ENCODE data around the gene SPATS2L.

SPATS2L gene

GRCh38 chr2:200330351-200331060 is 24.0 kb downstream of the SPATS2L start:
- H3K4me1 ChIP-seq (ENCODE audit: control insufficient read depth in 5 of 5, insufficient read depth in 5 of 5, low read length in 5 of 5), result peaks cover 3 to 11% (median 8%) of the 10 kb centered on the region in 5 donors
- no peak overlapping the region for H3K9ac ChIP-seq (ENCODE audit: low read length in 5 of 5)
- no peak overlapping the region for H3K4me3 ChIP-seq (ENCODE audit: low read depth in 1 of 5, low read length in 5 of 5)
- no peaks in the 10 kb centered on the region for H3K27me3 ChIP-seq (ENCODE audit: control insufficient read depth in 5 of 5, insufficient read depth in 4 of 5, low read length in 5 of 5)
- H3K9me3 ChIP-seq (ENCODE audit: control insufficient read depth in 5 of 5, low read length in 5 of 5), result no peaks in the 10 kb centered on the region
- H3K27ac ChIP-seq (ENCODE audit: low read depth, low read length), result no peak overlapping the region
- H3K36me3 ChIP-seq (ENCODE audit: control insufficient read depth in 5 of 5, insufficient read depth in 5 of 5, low read length in 5 of 5), result no peaks in the 10 kb centered on the region

GRCh38 chr2:200331061-200331400 is 24.5 kb downstream of the SPATS2L start:
- Histone ChIP-seq H3K4me3 (ENCODE audit: low read depth in 1 of 5, low read length in 5 of 5) (no peak overlapping the region), H3K27ac (ENCODE audit: low read depth, low read length) (no peak overlapping the region), H3K36me3 (ENCODE audit: control insufficient read depth in 5 of 5, insufficient read depth in 5 of 5, low read length in 5 of 5) (no peaks in the 10 kb centered on the region), H3K27me3 (ENCODE audit: control insufficient read depth in 5 of 5, insufficient read depth in 4 of 5, low read length in 5 of 5) (no peaks in the 10 kb centered on the region), H3K9me3 (ENCODE audit: control insufficient read depth in 5 of 5, low read length in 5 of 5) (no peaks in the 10 kb centered on the region), H3K9ac (ENCODE audit: low read length in 5 of 5) (no peak overlapping the region), H3K4me1 (ENCODE audit: control insufficient read depth in 5 of 5, insufficient read depth in 5 of 5, low read length in 5 of 5) (peaks cover 3 to 11% (median 11%) of the 10 kb centered on the region in 5 donors)

GRCh38 chr2:200335657-200336056 is 29.2 kb downstream of the SPATS2L start:
- H3K4me1 ChIP-seq (ENCODE audit: control insufficient read depth in 5 of 5, insufficient read depth in 5 of 5, low read length in 5 of 5), result peaks cover 2 to 35% (median 30%) of the 10 kb centered on the region in 5 donors
- no peak overlapping the region for H3K4me3 ChIP-seq (ENCODE audit: low read depth in 1 of 5, low read length in 5 of 5)
- H3K9me3 ChIP-seq (ENCODE audit: control insufficient read depth in 5 of 5, low read length in 5 of 5), result no peaks in the 10 kb centered on the region
- H3K36me3 ChIP-seq (ENCODE audit: control insufficient read depth in 5 of 5, insufficient read depth in 5 of 5, low read length in 5 of 5), result no peaks in the 10 kb centered on the region
- H3K9ac ChIP-seq (ENCODE audit: low read length in 5 of 5), result no peak overlapping the region
- no peaks in the 10 kb centered on the region for H3K27me3 ChIP-seq (ENCODE audit: control insufficient read depth in 5 of 5, insufficient read depth in 4 of 5, low read length in 5 of 5)
- no peak overlapping the region for H3K27ac ChIP-seq (ENCODE audit: low read depth, low read length)

- H3K9me3 ChIP-seq (ENCODE audit: control insufficient read depth in 5 of 5, low read length in 5 of 5), result no peaks in the 10 kb centered on the region
- H3K27me3 ChIP-seq (ENCODE audit: control insufficient read depth in 5 of 5, insufficient read depth in 4 of 5, low read length in 5 of 5), result no peaks in the 10 kb centered on the region
- H3K27ac ChIP-seq (ENCODE audit: low read depth, low read length), result peak overlapping the region; percentile 69
- no peak overlapping the region for H3K4me3 ChIP-seq (ENCODE audit: low read depth in 1 of 5, low read length in 5 of 5)
- no peaks in the 10 kb centered on the region for H3K36me3 ChIP-seq (ENCODE audit: control insufficient read depth in 5 of 5, insufficient read depth in 5 of 5, low read length in 5 of 5)
- peaks cover 2 to 35% (median 30%) of the 10 kb centered on the region in 5 donors for H3K4me1 ChIP-seq (ENCODE audit: control insufficient read depth in 5 of 5, insufficient read depth in 5 of 5, low read length in 5 of 5)
- no peak overlapping the region for H3K9ac ChIP-seq (ENCODE audit: low read length in 5 of 5)
Observed at GRCh38 chr2:200336980-200337615, 30.6 kb downstream of the SPATS2L start.

GRCh38 chr2:200337621-200338020 is 31.1 kb downstream of the SPATS2L start:
- no peak overlapping the region for H3K9ac ChIP-seq (ENCODE audit: low read length in 5 of 5)
- H3K27ac ChIP-seq (ENCODE audit: low read depth, low read length), result peak overlapping the region; percentile 69
- no peaks in the 10 kb centered on the region for H3K27me3 ChIP-seq (ENCODE audit: control insufficient read depth in 5 of 5, insufficient read depth in 4 of 5, low read length in 5 of 5)
- H3K36me3 ChIP-seq (ENCODE audit: control insufficient read depth in 5 of 5, insufficient read depth in 5 of 5, low read length in 5 of 5), result no peaks in the 10 kb centered on the region
- no peaks in the 10 kb centered on the region for H3K9me3 ChIP-seq (ENCODE audit: control insufficient read depth in 5 of 5, low read length in 5 of 5)
- H3K4me1 ChIP-seq (ENCODE audit: control insufficient read depth in 5 of 5, insufficient read depth in 5 of 5, low read length in 5 of 5), result peaks cover 2 to 35% (median 30%) of the 10 kb centered on the region in 5 donors
- no peak overlapping the region for H3K4me3 ChIP-seq (ENCODE audit: low read depth in 1 of 5, low read length in 5 of 5)

GRCh38 chr2:200338692-200339091 is 32.2 kb downstream of the SPATS2L start:
- H3K36me3 ChIP-seq (ENCODE audit: control insufficient read depth in 5 of 5, insufficient read depth in 5 of 5, low read length in 5 of 5), result no peaks in the 10 kb centered on the region
- no peaks in the 10 kb centered on the region for H3K27me3 ChIP-seq (ENCODE audit: control insufficient read depth in 5 of 5, insufficient read depth in 4 of 5, low read length in 5 of 5)
- no peaks in the 10 kb centered on the region for H3K9me3 ChIP-seq (ENCODE audit: control insufficient read depth in 5 of 5, low read length in 5 of 5)
- H3K4me3 ChIP-seq (ENCODE audit: low read depth in 1 of 5, low read length in 5 of 5), result peak overlapping the region in 3 of 5 donors; percentile 3 to 59 (median 4)
- peak overlapping the region; percentile 69 for H3K27ac ChIP-seq (ENCODE audit: low read depth, low read length)
- peak overlapping the region in 2 of 5 donors; percentile 56 to 62 for H3K9ac ChIP-seq (ENCODE audit: low read length in 5 of 5)
- H3K4me1 ChIP-seq (ENCODE audit: control insufficient read depth in 5 of 5, insufficient read depth in 5 of 5, low read length in 5 of 5), result peaks cover 2 to 35% (median 30%) of the 10 kb centered on the region in 5 donors

GRCh38 chr2:200340508-200341224 is 34.2 kb downstream of the SPATS2L start:
- Histone ChIP-seq H3K9me3 (ENCODE audit: control insufficient read depth in 5 of 5, low read length in 5 of 5) (no peaks in the 10 kb centered on the region), H3K4me1 (ENCODE audit: control insufficient read depth in 5 of 5, insufficient read depth in 5 of 5, low read length in 5 of 5) (peaks cover 2 to 33% (median 30%) of the 10 kb centered on the region in 5 donors), H3K4me3 (ENCODE audit: low read depth in 1 of 5, low read length in 5 of 5) (no peak overlapping the region), H3K27me3 (ENCODE audit: control insufficient read depth in 5 of 5, insufficient read depth in 4 of 5, low read length in 5 of 5) (no peaks in the 10 kb centered on the region), H3K9ac (ENCODE audit: low read length in 5 of 5) (no peak overlapping the region), H3K36me3 (ENCODE audit: control insufficient read depth in 5 of 5, insufficient read depth in 5 of 5, low read length in 5 of 5) (no peaks in the 10 kb centered on the region), H3K27ac (ENCODE audit: low read depth, low read length) (peak overlapping the region; percentile 25)

GRCh38 chr2:200341376-200341775 is 34.9 kb downstream of the SPATS2L start:
- Histone ChIP-seq H3K4me3 (ENCODE audit: low read depth in 1 of 5, low read length in 5 of 5) (no peak overlapping the region), H3K27me3 (ENCODE audit: control insufficient read depth in 5 of 5, insufficient read depth in 4 of 5, low read length in 5 of 5) (no peaks in the 10 kb centered on the region), H3K9me3 (ENCODE audit: control insufficient read depth in 5 of 5, low read length in 5 of 5) (no peaks in the 10 kb centered on the region), H3K36me3 (ENCODE audit: control insufficient read depth in 5 of 5, insufficient read depth in 5 of 5, low read length in 5 of 5) (no peaks in the 10 kb centered on the region), H3K9ac (ENCODE audit: low read length in 5 of 5) (no peak overlapping the region), H3K4me1 (ENCODE audit: control insufficient read depth in 5 of 5, insufficient read depth in 5 of 5, low read length in 5 of 5) (peaks cover 2 to 39% (median 30%) of the 10 kb centered on the region in 5 donors), H3K27ac (ENCODE audit: low read depth, low read length) (no peak overlapping the region)

GRCh38 chr2:200342235-200342634 is 35.7 kb downstream of the SPATS2L start:
- H3K4me1 ChIP-seq (ENCODE audit: control insufficient read depth in 5 of 5, insufficient read depth in 5 of 5, low read length in 5 of 5), result peaks cover 2 to 36% (median 29%) of the 10 kb centered on the region in 5 donors
- no peak overlapping the region for H3K4me3 ChIP-seq (ENCODE audit: low read depth in 1 of 5, low read length in 5 of 5)
- no peaks in the 10 kb centered on the region for H3K27me3 ChIP-seq (ENCODE audit: control insufficient read depth in 5 of 5, insufficient read depth in 4 of 5, low read length in 5 of 5)

GRCh38 chr2:200342654-200343053 is 36.2 kb downstream of the SPATS2L start:
- H3K9me3 ChIP-seq (ENCODE audit: control insufficient read depth in 5 of 5, low read length in 5 of 5), result no peaks in the 10 kb centered on the region
- H3K36me3 ChIP-seq (ENCODE audit: control insufficient read depth in 5 of 5, insufficient read depth in 5 of 5, low read length in 5 of 5), result no peaks in the 10 kb centered on the region
- no peak overlapping the region for H3K4me3 ChIP-seq (ENCODE audit: low read depth in 1 of 5, low read length in 5 of 5)
- no peaks in the 10 kb centered on the region for H3K27me3 ChIP-seq (ENCODE audit: control insufficient read depth in 5 of 5, insufficient read depth in 4 of 5, low read length in 5 of 5)
- no peak overlapping the region for H3K9ac ChIP-seq (ENCODE audit: low read length in 5 of 5)
- no peak overlapping the region for H3K27ac ChIP-seq (ENCODE audit: low read depth, low read length)
- H3K4me1 ChIP-seq (ENCODE audit: control insufficient read depth in 5 of 5, insufficient read depth in 5 of 5, low read length in 5 of 5), result peaks cover 2 to 34% (median 25%) of the 10 kb centered on the region in 5 donors

More at GRCh38 chr2:200342235-200342634, 35.7 kb downstream of the SPATS2L start:
- Histone ChIP-seq H3K27ac (ENCODE audit: low read depth, low read length) (no peak overlapping the region), H3K9ac (ENCODE audit: low read length in 5 of 5) (no peak overlapping the region), H3K9me3 (ENCODE audit: control insufficient read depth in 5 of 5, low read length in 5 of 5) (no peaks in the 10 kb centered on the region), H3K36me3 (ENCODE audit: control insufficient read depth in 5 of 5, insufficient read depth in 5 of 5, low read length in 5 of 5) (no peaks in the 10 kb centered on the region)
